MM.1S (cell line): ENCODE results near the gene MAPK4.

Experiments used
- CTCF ChIP-seq: fragments of 300-600 bp; sonication (generic); IDR thresholded peaks from 2 replicates; pipeline ENCODE4 v1.5.1; 2016; ENCODE audit warnings: antibody characterized with exemption, low read length, mixed read lengths
- EZH2 ChIP-seq: fragments of 300-600 bp; sonication (generic); optimal IDR thresholded peaks from 2 replicates; pipeline ENCODE3; 2017; ENCODE audit warnings: low read depth, mild to moderate bottlenecking, antibody characterized with exemption, low read length, mixed read lengths
- EZH2phosphoT487 ChIP-seq: fragments of 300-600 bp; sonication (generic); IDR thresholded peaks from 2 replicates; pipeline ENCODE4 v1.6.1; 2018; ENCODE audit warnings: antibody characterized with exemption, low read length

- TF ChIP-seq CTCF (no peak), EZH2 (no peak), EZH2phosphoT487 (no peak)
Observed at GRCh38 chr18:50737127-50737526, 177.2 kb downstream of the MAPK4 start.
